GM12892 (cell line): ENCODE results near the gene TCEA2.

Experiments
- POLR2A ChIP-seq: IDR thresholded peaks from 2 replicates; pipeline ENCODE4 v1.6.1; 2011; ENCODE audit warnings: low read depth, low read length, control low read depth
- POLR2AphosphoS5 ChIP-seq: IDR thresholded peaks from 2 replicates; pipeline ENCODE4 v1.6.1; 2011; ENCODE audit warnings: low read depth, low read length, control low read depth
- TAF1 ChIP-seq: IDR thresholded peaks from 2 replicates; pipeline ENCODE4 v1.6.1; 2011; ENCODE audit warnings: low read depth, mild to moderate bottlenecking, control low read depth, low read length, borderline replicate concordance

DNA sequence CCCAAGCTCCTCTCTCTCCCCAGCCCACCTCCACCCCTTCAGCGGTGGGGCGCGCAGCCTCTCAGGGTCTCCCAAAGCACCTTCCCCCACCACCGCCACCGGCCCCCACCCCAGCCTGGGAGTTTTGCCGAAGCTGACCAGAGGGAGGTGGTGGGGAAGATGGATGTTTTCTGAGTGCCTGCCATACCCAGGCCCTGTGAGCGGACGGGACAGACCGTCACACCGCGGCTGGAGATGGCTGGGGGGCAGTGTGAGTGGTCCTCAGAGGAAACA lies 21.3 kb upstream of the TCEA2 start:
- TF ChIP-seq POLR2A (no peak), TAF1 (no peak), POLR2AphosphoS5 (no peak)
